ENCODE measurements around the gene COG4.
"Not testable (repeated sequence)": the region's sequence is repeated elsewhere in the genome, so short reads cannot be mapped to it uniquely, and the experiment has no call there.

The COG4 gene

GRCh38 chr16:70529051-70529777 is 5.9 kb upstream of the COG4 start:
- in situ Hi-C loops (cut with MboI; ENCODE audit: low sequenced_read_pairs), result no loop called here

- in situ Hi-C loops (cut with MboI; ENCODE audit: low sequenced_read_pairs), result no loop called here
Observed at GRCh38 chr16:70527315-70527996, 4.1 kb upstream of the COG4 start.

GRCh38 chr16:70526403-70526802 is 3.0 kb upstream of the COG4 start:
- in situ Hi-C loops (cut with MboI; ENCODE audit: low sequenced_read_pairs), result no loop called here

- in situ Hi-C loops (cut with MboI; ENCODE audit: low sequenced_read_pairs), result not testable (repeated sequence)
Observed at GRCh38 chr16:70524399-70524825, 1.1 kb upstream of the COG4 start.

- in situ Hi-C loops (cut with MboI; ENCODE audit: low sequenced_read_pairs), result no loop called here
Observed at GRCh38 chr16:70523743-70524398, 517 bp upstream of the COG4 start, which contains the start of gene SF3B3. TSS of gene SF3B3 (plus strand) at chr16:70523816. CDS start at chr16:70526657, 2,841 bp downstream.

- in situ Hi-C loops (cut with MboI; ENCODE audit: low sequenced_read_pairs), result no loop called here
Observed at GRCh38 chr16:70522216-70523075, 908 bp downstream of the COG4 start.

- in situ Hi-C loops (cut with MboI; ENCODE audit: low sequenced_read_pairs), result no loop called here
Observed at GRCh38 chr16:70520612-70521297, 2.6 kb downstream of the COG4 start.

GRCh38 chr16:70512456-70512855 is 10.9 kb downstream of the COG4 start:
- in situ Hi-C loops (cut with MboI; ENCODE audit: low sequenced_read_pairs), result no loop called here

- in situ Hi-C loops (cut with MboI; ENCODE audit: low sequenced_read_pairs), result no loop called here
Observed at GRCh38 chr16:70511833-70512232, 11.5 kb downstream of the COG4 start.

- in situ Hi-C loops (cut with MboI; ENCODE audit: low sequenced_read_pairs), result no loop called here
Observed at GRCh38 chr16:70510216-70510615, 13.1 kb downstream of the COG4 start.

- in situ Hi-C loops (cut with MboI; ENCODE audit: low sequenced_read_pairs), result no loop called here
Observed at GRCh38 chr16:70508752-70509151, 14.6 kb downstream of the COG4 start.

GRCh38 chr16:70496513-70496912 is 26.8 kb downstream of the COG4 start:
- in situ Hi-C loops (cut with MboI; ENCODE audit: low sequenced_read_pairs), result no loop called here

GRCh38 chr16:70495425-70496182 is 27.8 kb downstream of the COG4 start:
- in situ Hi-C loops (cut with MboI; ENCODE audit: low sequenced_read_pairs), result no loop called here

GRCh38 chr16:70494777-70495176 is 28.6 kb downstream of the COG4 start:
- in situ Hi-C loops (cut with MboI; ENCODE audit: low sequenced_read_pairs), result no loop called here

GRCh38 chr16:70494202-70494770 is 29.1 kb downstream of the COG4 start:
- in situ Hi-C loops (cut with MboI; ENCODE audit: low sequenced_read_pairs), result no loop called here

GRCh38 chr16:70493802-70494201 is 29.6 kb downstream of the COG4 start:
- in situ Hi-C loops (cut with MboI; ENCODE audit: low sequenced_read_pairs), result no loop called here

- in situ Hi-C loops (cut with MboI; ENCODE audit: low sequenced_read_pairs), result no loop called here
Observed at GRCh38 chr16:70490261-70490660, 33.1 kb downstream of the COG4 start.

- in situ Hi-C loops (cut with MboI; ENCODE audit: low sequenced_read_pairs), result no loop called here
Observed at GRCh38 chr16:70484867-70485266, 38.5 kb downstream of the COG4 start.

- in situ Hi-C loops (cut with MboI; ENCODE audit: low sequenced_read_pairs), result no loop called here
Observed at GRCh38 chr16:70483426-70483825, 39.9 kb downstream of the COG4 start.

Data from HL-60/S4 (cell line).